Measurements from ENCODE around the gene CORO2B.

CORO2B gene

GRCh38 chr15:68537097-68537496, 41.7 kb upstream of the CORO2B start:
- Histone ChIP-seq H3K9ac (ENCODE audit: low read length) (no peak overlapping the region), H3K9me2 (replicated peaks; ENCODE audit: insufficient read depth, low read length) (no peaks in the 10 kb centered on the region), H3K9me3 (ENCODE audit: insufficient read depth, low read length) (peaks cover 4% of the 10 kb centered on the region; the same call in 1 of the 2 replicates), H3F3A (ENCODE audit: insufficient read depth) (no peaks in the 10 kb centered on the region), H2AFZ (ENCODE audit: low read depth, low read length, severe bottlenecking) (no peak overlapping the region), H3K79me2 (ENCODE audit: insufficient read depth, low read length) (no peaks in the 10 kb centered on the region), H3K27me3 (ENCODE audit: low read length) (0 out of 2 replicates have a peak, but pooled peaks cover 2% of the 10 kb centered on the region), H3K4me3 (ENCODE audit: insufficient read depth, low read length, poor library complexity, severe bottlenecking) (no peak overlapping the region), H4K20me1 (ENCODE audit: low read depth, low read length) (no peaks in the 10 kb centered on the region), H3K36me3 (ENCODE audit: low read length) (no peaks in the 10 kb centered on the region), H3K4me2 (ENCODE audit: low read depth, low read length, poor library complexity, severe bottlenecking) (no peak overlapping the region), H3K27ac (ENCODE audit: low read depth, low read length) (no peak overlapping the region)
- no peak for TF ChIP-seq CTCF (IDR thresholded peaks at IDR 0.05; ENCODE audit: insufficient read depth, low read length, poor library complexity, severe bottlenecking)
- no peak for TF ChIP-seq EZH2phosphoT487 (conservative IDR thresholded peaks at IDR 0.05; ENCODE audit: low read length)

GRCh38 chr15:68537506-68537905, 41.3 kb upstream of the CORO2B start:
- H3K4me2 ChIP-seq (ENCODE audit: low read depth, low read length, poor library complexity, severe bottlenecking), result no peak overlapping the region
- H3K9me2 ChIP-seq (replicated peaks; ENCODE audit: insufficient read depth, low read length), result no peaks in the 10 kb centered on the region
- no peaks in the 10 kb centered on the region for H3K36me3 ChIP-seq (ENCODE audit: low read length)
- H3K79me2 ChIP-seq (ENCODE audit: insufficient read depth, low read length), result no peaks in the 10 kb centered on the region
- TF ChIP-seq CTCF (IDR thresholded peaks at IDR 0.05; ENCODE audit: insufficient read depth, low read length, poor library complexity, severe bottlenecking) (no peak), EZH2phosphoT487 (conservative IDR thresholded peaks at IDR 0.05; ENCODE audit: low read length) (no peak)
- H3F3A ChIP-seq (ENCODE audit: insufficient read depth), result no peaks in the 10 kb centered on the region
- H3K9ac ChIP-seq (ENCODE audit: low read length), result no peak overlapping the region
- H4K20me1 ChIP-seq (ENCODE audit: low read depth, low read length), result no peaks in the 10 kb centered on the region
- no peak overlapping the region for H2AFZ ChIP-seq (ENCODE audit: low read depth, low read length, severe bottlenecking)
- peaks cover 4% of the 10 kb centered on the region; the same call in 1 of the 2 replicates for H3K9me3 ChIP-seq (ENCODE audit: insufficient read depth, low read length)
- no peak overlapping the region for H3K4me3 ChIP-seq (ENCODE audit: insufficient read depth, low read length, poor library complexity, severe bottlenecking)
- 0 out of 2 replicates have a peak, but pooled peaks cover 2% of the 10 kb centered on the region for H3K27me3 ChIP-seq (ENCODE audit: low read length)
- no peak overlapping the region for H3K27ac ChIP-seq (ENCODE audit: low read depth, low read length)

GRCh38 chr15:68538311-68538710, 40.5 kb upstream of the CORO2B start:
- no peak overlapping the region for H2AFZ ChIP-seq (ENCODE audit: low read depth, low read length, severe bottlenecking)
- no peaks in the 10 kb centered on the region for H3K79me2 ChIP-seq (ENCODE audit: insufficient read depth, low read length)
- no peak overlapping the region for H3K4me3 ChIP-seq (ENCODE audit: insufficient read depth, low read length, poor library complexity, severe bottlenecking)
- H3K27ac ChIP-seq (ENCODE audit: low read depth, low read length), result no peak overlapping the region
- H3K9me2 ChIP-seq (replicated peaks; ENCODE audit: insufficient read depth, low read length), result no peaks in the 10 kb centered on the region
- no peaks in the 10 kb centered on the region for H3F3A ChIP-seq (ENCODE audit: insufficient read depth)
- TF ChIP-seq CTCF (IDR thresholded peaks at IDR 0.05; ENCODE audit: insufficient read depth, low read length, poor library complexity, severe bottlenecking) (no peak), EZH2phosphoT487 (conservative IDR thresholded peaks at IDR 0.05; ENCODE audit: low read length) (no peak)
- no peaks in the 10 kb centered on the region for H4K20me1 ChIP-seq (ENCODE audit: low read depth, low read length)
- H3K9ac ChIP-seq (ENCODE audit: low read length), result no peak overlapping the region
- no peaks in the 10 kb centered on the region for H3K36me3 ChIP-seq (ENCODE audit: low read length)
- H3K27me3 ChIP-seq (ENCODE audit: low read length), result 0 out of 2 replicates have a peak, but pooled peaks cover 2% of the 10 kb centered on the region
- peaks cover 4% of the 10 kb centered on the region; the same call in 1 of the 2 replicates for H3K9me3 ChIP-seq (ENCODE audit: insufficient read depth, low read length)
- no peak overlapping the region for H3K4me2 ChIP-seq (ENCODE audit: low read depth, low read length, poor library complexity, severe bottlenecking)
